IPS-11a (cell line): Measurements from ENCODE around the gene KCNT1.

Source experiments
- H3K4me3 ChIP-seq: one replicate; pipeline ENCODE4 v1.5.1; 2013; ENCODE audit warnings: low read depth, low read length, control low read depth

Gene KCNT1

GRCh38 chr9:135815830-135816650 lies 114.1 kb downstream of the KCNT1 start:
- H3K4me3 ChIP-seq, result no peak overlapping the region

GRCh38 chr9:135816651-135816970 lies 114.6 kb downstream of the KCNT1 start:
- no peak overlapping the region for H3K4me3 ChIP-seq

GRCh38 chr9:135817951-135818717 lies 116.1 kb downstream of the KCNT1 start:
- no peak overlapping the region for H3K4me3 ChIP-seq

- no peak overlapping the region for H3K4me3 ChIP-seq
Measured at GRCh38 chr9:135818718-135819475, 116.9 kb downstream of the KCNT1 start.

- no peak overlapping the region for H3K4me3 ChIP-seq
Measured at GRCh38 chr9:135819905-135820304, 117.9 kb downstream of the KCNT1 start.

- no peak overlapping the region for H3K4me3 ChIP-seq
Measured at GRCh38 chr9:135820661-135821060, 118.7 kb downstream of the KCNT1 start.

- H3K4me3 ChIP-seq, result no peak overlapping the region
Measured at GRCh38 chr9:135821116-135821515, 119.1 kb downstream of the KCNT1 start.

- no peak overlapping the region for H3K4me3 ChIP-seq
Measured at GRCh38 chr9:135821733-135822373, 119.9 kb downstream of the KCNT1 start.

- no peak overlapping the region for H3K4me3 ChIP-seq
Measured at GRCh38 chr9:135822374-135822755, 120.4 kb downstream of the KCNT1 start.

- H3K4me3 ChIP-seq, result no peak overlapping the region
Measured at GRCh38 chr9:135823036-135823435, 121.1 kb downstream of the KCNT1 start.

GRCh38 chr9:135825435-135826187 lies 123.6 kb downstream of the KCNT1 start:
- H3K4me3 ChIP-seq, result no peak overlapping the region

GRCh38 chr9:135826188-135826545 lies 124.2 kb downstream of the KCNT1 start:
- no peak overlapping the region for H3K4me3 ChIP-seq

- no peak overlapping the region for H3K4me3 ChIP-seq
Measured at GRCh38 chr9:135827301-135827700, 125.3 kb downstream of the KCNT1 start.

- no peak overlapping the region for H3K4me3 ChIP-seq
Measured at GRCh38 chr9:135827866-135828580, 126.0 kb downstream of the KCNT1 start.

- H3K4me3 ChIP-seq, result no peak overlapping the region
Measured at GRCh38 chr9:135828656-135829055, 126.7 kb downstream of the KCNT1 start.

GRCh38 chr9:135830496-135830895 lies 128.5 kb downstream of the KCNT1 start:
- no peak overlapping the region for H3K4me3 ChIP-seq

GRCh38 chr9:135833864-135834263 lies 131.9 kb downstream of the KCNT1 start:
- no peak overlapping the region for H3K4me3 ChIP-seq

GRCh38 chr9:135835131-135835530 lies 133.1 kb downstream of the KCNT1 start:
- no peak overlapping the region for H3K4me3 ChIP-seq

GRCh38 chr9:135839516-135839915 lies 137.5 kb downstream of the KCNT1 start:
- no peak overlapping the region for H3K4me3 ChIP-seq

GRCh38 chr9:135840107-135840506 lies 138.1 kb downstream of the KCNT1 start:
- H3K4me3 ChIP-seq, result no peak overlapping the region
